ENCODE data around the gene PRDM16.

DNA sequence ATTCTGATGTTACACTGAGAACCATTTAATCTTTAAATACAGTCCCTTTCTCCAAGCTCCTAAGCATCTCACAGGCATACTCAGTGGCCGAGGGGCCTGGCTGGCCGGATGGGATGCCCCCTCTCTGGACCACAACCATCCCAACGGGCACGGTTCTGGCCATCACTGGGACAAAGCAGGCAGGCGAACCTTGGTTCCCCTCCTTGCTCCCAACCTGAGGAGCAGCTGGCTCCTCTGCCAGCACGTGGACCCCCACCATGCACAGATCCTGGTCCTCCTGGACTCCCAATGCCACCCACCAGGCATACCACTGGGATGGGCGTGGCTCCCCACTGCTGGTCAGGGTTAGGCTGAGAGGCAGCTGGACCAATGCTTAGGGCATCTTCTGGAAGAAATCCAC lies 19.8 kb upstream of the PRDM16 start:
- TF ChIP-seq, protein P1, sequence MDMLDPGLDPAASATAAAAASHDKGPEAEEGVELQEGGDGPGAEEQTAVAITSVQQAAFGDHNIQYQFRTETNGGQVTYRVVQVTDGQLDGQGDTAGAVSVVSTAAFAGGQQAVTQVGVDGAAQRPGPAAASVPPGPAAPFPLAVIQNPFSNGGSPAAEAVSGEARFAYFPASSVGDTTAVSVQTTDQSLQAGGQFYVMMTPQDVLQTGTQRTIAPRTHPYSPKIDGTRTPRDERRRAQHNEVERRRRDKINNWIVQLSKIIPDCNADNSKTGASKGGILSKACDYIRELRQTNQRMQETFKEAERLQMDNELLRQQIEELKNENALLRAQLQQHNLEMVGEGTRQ (IDR thresholded peaks at IDR 0.05; ENCODE audit: low read depth, low read length): no peak
- TF ChIP-seq, protein P2, sequence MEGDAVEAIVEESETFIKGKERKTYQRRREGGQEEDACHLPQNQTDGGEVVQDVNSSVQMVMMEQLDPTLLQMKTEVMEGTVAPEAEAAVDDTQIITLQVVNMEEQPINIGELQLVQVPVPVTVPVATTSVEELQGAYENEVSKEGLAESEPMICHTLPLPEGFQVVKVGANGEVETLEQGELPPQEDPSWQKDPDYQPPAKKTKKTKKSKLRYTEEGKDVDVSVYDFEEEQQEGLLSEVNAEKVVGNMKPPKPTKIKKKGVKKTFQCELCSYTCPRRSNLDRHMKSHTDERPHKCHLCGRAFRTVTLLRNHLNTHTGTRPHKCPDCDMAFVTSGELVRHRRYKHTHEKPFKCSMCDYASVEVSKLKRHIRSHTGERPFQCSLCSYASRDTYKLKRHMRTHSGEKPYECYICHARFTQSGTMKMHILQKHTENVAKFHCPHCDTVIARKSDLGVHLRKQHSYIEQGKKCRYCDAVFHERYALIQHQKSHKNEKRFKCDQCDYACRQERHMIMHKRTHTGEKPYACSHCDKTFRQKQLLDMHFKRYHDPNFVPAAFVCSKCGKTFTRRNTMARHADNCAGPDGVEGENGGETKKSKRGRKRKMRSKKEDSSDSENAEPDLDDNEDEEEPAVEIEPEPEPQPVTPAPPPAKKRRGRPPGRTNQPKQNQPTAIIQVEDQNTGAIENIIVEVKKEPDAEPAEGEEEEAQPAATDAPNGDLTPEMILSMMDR (conservative IDR thresholded peaks at IDR 0.05; ENCODE audit: low read depth, low read length): no peak
- no peak for TF ChIP-seq POLR2A (IDR thresholded peaks at IDR 0.05; ENCODE audit: low read depth, low read length)
- TF ChIP-seq RAD21 (IDR thresholded peaks at IDR 0.05; ENCODE audit: low read length): no peak
- TF ChIP-seq ELK1 (IDR thresholded peaks at IDR 0.05; ENCODE audit: borderline replicate concordance, low read depth, low read length): no peak
